HG02884 (cell line): Measurements from ENCODE around the gene CROCC2.

Experiments used
- ATAC-seq: cut with Tn5 transposase; IDR thresholded peaks from one replicate; pipeline ENCODE4 v1.9.1; 2021; ENCODE audit warnings: mild to moderate bottlenecking, moderate library complexity; ENCODE audit not compliant: unreplicated experiment

CROCC2 gene

DNA sequence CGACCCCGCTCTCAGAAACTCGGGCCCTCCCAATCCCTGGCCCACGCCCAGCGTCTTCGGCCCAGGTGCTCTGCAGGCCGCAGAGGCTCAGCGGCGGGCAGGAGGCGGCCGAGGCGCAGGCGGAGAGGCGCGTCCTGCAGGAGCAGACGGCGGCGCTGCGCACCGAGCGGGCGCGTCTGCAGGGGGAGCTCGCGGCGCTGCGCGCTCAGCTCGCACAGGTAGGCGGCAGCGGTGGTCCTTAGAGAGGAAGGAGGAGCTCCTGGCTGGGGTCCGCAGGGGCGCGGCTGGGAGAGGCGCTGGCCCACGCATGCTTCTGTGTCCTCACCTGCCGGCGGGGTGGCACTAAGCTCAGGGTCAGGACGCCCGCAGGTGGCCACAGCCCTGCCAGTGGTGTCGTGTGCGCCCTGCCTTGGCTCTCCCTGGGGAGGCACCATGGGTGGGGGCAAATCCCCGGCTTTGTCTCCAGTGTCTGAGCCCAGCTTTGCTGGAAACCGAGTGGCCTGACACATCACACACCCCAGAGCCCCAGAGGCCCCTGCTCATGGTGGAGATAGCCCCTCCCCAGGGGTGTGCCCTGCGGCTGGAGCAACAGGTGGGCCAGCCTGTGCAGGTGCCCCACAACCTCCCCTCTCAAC is 77.3 kb downstream of the CROCC2 start:
- no peak for ATAC-seq

DNA sequence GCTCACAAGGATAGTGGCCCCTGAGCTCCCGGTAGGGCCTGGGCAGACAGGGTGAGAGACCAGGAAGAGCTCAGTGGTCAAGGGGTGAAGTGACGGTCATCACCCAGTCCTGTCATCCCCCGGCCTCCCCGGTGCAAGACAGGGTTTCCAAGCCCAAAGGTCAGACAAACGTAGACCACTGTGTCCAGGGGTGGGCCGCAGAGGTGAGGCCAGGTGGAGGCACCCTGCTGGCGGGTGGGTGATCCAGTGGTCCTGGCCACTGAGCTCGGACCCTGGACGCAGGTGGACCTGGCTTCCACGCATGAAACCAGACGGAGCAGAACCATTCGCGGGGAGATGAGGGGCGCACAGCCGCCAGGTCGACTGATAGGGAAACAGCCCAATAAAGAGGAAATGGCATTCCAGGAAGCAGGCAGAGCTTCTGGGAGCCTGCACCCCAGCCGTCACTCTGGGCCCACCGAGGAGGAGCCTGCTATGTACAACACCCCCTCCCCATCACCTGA is 77.9 kb downstream of the CROCC2 start:
- ATAC-seq: no peak

DNA sequence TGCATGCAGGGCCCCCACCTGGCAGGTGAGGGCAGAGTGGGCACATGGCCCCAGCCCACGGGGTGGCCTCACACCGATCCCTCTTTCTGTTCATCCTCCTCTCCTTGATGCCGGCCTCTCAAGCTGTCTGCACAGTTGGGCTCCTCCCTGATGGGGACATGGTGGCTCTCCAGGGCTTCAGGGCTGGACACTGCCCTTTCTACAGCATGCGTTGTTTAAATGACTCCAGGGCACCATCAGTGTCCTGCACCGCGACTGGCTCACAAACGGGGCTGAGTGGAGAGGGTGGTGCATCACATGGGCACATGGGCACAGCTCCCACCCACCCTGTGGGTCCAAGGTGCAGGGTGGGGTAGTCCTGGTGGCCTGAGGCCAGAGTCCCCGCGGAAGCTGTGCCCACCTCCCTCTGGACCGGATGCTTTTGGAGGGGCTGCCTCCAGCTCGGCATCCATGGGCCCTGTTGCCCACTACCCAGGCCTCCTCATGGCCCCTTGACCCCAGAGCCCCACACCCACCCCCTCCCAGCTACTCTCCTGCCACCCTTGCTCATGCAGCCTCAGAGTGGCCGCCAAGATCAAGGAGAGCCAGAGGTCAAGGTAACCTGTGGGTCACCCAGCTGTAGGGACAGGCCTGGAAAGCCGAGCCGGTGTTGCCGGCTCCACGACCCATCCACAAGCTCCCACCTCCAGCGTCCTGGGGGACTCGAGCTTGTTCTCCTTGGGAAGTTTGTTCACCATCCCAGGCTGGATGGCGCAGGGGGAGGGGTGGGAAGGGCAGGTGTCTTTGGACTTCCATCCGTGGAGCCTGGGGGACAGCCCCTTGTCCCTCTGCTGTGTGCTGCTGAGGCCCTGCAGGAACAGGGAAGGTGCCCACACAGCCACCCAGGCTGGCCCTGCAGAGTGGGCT is 80.0 kb downstream of the CROCC2 start:
- ATAC-seq: no peak

DNA sequence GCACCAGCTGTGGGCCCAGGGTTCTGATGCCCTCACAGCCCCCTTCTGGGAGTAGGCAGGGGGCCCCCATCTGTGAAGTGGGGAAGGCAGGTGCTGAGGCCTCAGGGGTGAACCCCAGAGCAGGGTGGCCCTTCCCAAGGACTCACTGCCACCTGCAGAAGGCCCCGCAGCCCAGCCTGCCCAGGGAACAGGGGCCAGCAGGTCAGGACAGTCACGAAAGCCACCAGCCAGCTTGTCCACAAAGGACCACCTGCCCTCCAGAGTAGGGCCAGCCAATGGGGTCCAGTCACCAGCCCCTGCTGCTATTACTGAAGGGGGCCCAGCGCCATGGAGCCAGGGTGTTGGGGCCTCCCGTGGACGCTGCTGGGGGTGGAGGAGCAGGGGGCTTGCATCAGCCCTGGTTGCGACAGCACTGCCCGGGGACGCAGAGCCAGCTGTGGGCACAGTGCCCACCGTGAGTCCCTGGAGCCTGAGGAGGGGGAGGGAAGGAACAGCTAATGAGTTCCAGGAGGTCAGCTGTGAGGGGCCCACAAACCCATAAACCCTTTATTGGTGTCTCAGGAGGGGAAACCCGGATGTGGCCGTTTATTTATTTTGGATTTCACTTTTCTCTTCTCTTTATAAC is 80.8 kb downstream of the CROCC2 start:
- ATAC-seq: no peak

DNA sequence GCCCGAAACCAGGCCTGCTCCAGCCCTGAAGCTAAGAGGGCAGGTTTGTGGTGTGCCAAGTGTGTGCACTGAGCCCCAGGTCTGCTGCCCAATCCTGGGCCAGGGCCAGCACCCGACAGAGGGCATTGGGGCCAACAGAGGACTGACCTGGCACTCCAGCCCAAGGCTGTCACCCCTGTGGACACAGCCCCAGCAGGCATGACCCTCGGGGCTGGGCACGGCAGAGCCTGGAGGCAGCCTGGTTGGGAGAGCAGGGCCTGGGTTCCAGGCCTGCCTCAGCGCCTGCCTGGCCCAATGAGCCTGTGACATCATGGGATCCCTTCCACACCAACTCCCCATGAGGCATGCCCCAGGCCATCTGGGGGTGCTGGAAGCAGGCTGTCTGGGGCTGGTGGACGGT is 81.5 kb downstream of the CROCC2 start:
- no peak for ATAC-seq

DNA sequence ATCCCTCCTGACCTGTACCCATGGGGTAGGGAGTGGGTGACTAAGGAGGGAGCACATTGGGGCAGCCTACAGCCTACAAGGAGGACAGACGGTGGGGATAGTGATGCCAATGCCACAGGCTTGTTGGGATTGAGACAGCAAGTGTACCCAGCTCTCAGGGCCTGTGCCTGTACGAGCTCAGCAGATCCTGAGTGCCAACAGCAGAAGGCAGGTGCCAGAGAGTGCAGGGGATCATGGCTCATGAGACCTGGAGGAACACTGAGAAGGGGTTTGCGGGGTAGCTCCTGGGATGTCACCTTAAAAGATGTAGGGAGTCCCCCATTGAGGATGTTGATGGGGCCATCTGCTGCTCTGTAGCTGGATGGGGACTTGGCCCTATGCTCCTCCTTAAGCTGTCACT is 82.0 kb downstream of the CROCC2 start:
- ATAC-seq: no peak

DNA sequence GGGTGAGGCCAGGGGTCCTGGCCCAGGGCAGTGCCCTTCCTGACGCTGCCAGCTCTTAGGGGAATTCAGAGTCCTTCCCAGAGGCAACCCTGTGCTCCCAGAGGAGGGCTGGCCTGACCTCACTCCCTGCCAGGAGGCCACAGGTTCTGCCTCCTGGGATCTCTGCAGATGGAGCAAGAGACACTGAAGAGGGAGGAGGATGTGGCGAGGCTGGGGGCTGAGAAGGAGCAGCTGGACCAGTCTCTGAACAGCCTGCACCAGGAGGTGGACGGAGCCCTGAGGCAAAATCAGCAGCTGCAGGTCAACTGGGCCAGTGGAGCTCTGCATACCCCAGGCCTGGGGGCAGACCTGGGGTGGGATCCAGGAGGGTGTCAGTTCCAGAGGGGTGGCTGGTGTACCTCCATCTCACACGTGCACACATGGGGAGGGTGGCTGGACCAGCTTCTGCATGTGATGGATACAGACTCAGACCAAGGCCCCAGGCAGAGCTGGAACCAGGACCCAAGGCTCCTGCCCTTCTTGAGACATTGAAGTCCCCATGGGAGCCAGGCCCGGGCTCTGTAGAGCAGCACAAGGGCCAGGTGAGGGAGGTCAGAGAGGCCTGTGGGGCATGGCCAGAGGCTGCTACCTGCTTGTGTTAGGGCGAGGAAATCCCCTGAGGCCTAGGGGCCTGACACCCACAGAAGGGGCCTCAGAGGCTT is 82.6 kb downstream of the CROCC2 start:
- no peak for ATAC-seq

DNA sequence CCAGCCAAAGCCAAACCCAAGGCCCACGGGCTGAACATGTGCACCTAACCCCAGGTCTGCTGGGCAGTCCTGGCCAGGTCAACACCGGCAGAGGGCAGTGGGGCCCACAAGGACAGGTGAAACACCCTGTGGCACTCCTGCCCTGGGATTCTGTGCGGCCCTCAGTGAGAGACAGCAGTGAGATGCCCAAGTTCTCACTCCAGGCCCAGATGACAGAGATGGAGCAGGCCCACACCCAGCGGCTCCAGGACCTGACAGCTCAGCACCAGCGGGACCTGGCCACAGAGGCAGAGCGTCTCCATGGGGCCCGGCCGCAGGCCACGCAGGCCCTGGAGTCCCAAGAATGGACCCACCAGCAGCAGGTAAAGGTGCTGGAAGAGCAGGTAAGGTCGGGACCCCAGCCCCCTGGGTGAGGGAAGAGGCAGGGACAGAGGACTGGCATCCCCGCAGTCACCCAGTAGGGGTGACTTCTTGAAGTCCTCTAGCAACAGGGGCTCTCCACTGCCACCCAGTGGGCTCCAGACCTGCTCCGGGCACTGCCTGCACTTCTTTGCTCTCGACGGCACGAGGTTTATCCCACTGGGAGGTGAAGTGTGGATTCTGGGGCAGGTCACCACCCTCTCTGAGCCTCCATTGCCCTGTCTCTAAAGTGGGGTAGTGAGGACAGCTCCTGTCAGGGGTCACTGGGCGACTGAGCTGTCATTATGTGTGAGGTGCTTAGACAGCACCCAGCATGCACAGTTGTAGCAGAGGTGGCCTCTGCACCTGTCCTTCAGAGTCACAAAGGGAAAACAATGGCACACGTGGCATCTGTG is 83.5 kb downstream of the CROCC2 start:
- no peak for ATAC-seq

DNA sequence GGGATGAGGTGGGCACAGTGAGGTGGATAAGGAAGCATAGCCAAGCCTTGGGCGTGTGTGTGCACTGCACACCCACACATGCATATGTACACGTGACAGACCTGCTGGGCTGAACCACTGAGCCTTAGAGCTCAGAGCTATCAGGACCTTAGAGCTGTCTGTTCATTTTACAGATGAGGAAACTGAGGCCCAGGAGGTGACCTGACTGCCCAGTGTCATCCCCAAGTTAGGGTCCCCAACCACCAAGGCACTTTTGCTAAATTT is 84.1 kb downstream of the CROCC2 start:
- no peak for ATAC-seq

DNA sequence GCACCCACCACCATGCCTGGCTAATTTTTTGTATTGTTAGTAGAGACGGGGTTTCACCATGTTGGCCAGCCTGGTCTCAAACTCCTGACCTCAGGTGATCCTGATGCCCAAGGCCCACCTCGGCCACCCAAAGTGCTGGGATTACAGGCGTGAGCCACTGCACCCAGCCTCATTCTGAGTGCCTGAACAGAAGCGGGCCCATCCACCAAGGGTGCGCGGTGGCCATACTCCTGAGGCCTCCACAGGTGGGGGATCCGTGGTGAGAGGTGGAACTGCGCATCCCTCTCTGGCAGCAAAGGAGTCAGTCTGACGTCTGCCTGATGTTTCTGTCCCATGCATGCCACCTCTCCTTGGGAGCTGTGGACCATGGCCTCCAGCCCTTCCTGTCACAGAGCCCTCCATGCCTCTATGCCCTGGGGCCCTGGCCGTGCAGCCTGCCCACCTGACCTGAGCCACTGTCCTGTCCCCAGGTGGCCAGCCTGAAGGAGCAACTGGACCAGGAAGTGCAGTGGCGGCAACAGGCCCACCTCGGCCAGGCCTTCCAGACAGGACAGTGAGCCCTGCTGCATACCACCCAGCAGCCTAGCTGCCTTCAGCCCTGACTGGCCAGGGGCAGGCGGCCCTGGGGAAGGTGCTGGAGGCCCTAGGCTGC is 84.7 kb downstream of the CROCC2 start:
- ATAC-seq: no peak

DNA sequence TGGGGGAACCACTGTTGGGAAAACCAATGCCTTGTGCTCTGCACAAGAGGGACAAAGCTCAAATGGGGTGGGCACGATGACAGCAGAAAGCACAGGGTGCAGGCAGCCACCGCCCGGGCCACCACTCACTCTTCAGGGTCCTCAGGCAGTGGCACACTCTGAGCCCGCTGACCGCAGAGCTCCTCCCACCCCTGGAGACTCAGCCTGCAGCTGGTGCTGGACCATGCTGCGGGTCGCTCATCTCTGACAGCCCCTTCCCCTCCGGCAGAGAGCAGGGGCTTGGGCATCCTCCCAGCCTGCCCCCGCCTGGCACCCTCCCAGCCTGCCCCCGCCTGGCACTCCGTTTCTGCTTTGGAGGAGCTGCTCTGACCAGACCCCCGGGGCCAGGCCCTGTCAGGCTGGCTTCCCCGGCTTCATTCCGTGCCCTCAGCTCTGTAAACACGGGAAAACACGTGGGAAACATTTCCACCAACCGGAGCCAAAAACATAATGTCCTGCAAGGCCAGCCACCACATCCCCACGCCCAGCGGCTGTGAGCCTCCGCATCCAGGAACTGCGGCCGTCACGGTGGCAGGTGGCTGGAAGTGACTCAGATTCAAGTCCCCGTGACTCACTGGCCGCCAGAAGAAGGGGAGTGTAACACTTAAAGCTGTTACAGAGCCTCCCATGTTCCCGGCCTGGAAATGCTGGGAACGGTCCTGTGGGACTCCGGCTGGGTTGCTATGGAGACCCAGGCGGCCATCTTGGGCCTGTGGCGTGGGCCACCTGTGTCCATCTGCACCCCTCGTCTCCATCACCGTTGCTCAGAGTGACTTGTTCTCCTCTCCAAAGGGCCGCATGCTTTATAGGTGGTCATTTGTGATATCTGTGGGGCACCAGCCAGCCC is 85.5 kb downstream of the CROCC2 start:
- ATAC-seq: no peak

DNA sequence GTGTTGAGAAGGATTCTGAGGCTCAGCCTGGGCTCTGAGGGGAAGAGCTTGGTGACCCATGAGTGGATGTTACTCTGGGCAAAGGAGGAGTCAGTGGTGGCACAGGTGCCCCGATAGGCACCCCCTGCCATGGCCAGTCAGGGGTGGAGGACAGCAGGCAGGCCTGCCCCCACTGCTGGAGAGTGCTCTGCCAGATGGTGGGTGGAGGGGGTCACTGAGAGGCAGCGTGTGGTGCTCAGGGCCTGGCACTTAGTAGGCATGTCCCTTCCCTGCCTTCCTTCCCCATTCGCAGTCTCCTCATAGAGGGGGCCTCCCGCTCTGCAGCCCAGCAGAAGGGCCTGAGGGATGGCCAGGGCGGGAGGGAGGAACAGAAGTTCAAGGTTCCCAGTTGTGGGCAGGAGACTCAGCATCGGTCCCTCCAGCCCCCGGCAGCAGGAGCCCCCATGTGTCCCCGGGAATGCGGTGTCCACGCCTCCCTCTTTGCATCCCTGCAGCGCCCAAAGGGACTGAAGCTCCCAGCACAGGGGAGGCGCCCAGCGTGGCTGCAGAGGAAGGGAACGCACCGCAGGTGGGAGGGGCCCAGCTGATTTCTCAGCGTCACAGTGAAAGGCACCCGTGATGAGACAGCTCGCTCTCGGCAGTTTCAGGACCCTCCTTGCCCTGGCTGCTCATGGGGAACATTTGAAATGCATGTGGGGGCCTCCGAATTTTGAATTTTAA is 86.6 kb downstream of the CROCC2 start:
- ATAC-seq: no peak

DNA sequence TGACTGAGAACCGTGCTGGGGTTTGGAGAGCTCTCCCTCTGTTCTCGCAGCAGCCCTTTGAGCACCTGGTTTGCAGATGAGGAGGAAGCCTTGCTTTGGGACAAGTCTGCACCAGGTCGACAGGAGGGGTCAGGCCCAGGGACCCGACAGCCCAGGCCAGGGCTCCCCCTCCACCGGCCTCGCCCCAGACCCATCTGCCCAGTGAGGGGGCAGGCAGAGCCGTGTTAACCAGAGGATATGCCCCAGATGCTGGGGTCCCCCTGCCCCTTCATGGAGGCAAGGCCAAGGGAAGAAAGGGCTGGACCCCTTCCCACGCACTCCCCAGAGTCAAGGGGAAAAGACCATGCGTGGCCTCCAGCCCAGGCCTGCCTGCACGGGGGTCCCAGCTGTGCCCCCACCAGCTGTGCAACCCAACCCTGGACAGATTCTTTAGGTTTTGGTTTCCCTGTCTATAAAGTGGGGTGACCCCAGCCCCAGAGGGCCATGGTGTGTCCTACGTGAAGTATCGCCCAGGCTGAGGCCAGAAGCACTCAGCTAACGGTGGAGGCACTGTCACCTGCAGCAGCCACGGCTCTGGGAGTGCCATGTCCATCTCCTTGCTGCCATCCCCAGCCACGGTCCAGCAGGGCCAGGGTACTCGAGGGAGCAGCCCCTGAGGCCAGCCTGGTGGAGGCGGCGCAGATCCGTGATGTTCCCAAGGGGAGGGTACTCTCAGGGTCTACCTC is 87.5 kb downstream of the CROCC2 start:
- no peak for ATAC-seq

DNA sequence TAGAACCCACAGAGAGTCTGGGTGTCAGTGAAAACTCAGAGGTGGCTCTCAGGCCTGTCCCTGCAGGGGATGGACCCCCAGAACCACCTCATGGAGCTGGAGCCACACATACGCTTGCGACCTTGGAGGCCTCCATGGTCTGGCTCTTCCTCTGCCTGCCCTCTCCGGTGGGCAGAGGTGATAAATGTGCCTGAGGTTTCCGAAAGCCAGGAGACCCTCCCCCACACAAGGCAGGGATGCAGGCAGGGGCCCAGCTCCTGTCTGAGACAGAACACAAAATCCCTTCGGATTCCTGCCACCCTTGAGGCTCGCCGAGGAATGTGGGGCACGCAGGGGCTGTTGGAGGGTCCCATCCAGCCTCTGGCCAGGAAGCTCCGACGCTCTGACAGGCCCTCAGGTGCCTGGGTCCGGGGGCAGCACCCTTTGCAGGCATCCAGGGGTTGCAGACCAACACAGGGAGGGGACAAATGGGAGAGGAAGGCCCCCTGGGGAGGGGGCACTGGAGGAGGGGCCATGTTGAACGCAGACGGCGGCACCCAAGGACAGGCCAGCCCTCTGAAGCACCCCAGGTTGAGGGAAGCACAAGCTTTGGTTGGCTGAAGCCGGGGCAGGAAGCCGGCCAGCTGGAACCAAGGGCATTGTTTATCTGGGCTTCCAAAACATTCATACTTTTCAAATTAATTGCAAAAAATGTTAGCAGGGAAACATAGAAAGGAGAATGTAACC is 88.2 kb downstream of the CROCC2 start:
- no peak for ATAC-seq

DNA sequence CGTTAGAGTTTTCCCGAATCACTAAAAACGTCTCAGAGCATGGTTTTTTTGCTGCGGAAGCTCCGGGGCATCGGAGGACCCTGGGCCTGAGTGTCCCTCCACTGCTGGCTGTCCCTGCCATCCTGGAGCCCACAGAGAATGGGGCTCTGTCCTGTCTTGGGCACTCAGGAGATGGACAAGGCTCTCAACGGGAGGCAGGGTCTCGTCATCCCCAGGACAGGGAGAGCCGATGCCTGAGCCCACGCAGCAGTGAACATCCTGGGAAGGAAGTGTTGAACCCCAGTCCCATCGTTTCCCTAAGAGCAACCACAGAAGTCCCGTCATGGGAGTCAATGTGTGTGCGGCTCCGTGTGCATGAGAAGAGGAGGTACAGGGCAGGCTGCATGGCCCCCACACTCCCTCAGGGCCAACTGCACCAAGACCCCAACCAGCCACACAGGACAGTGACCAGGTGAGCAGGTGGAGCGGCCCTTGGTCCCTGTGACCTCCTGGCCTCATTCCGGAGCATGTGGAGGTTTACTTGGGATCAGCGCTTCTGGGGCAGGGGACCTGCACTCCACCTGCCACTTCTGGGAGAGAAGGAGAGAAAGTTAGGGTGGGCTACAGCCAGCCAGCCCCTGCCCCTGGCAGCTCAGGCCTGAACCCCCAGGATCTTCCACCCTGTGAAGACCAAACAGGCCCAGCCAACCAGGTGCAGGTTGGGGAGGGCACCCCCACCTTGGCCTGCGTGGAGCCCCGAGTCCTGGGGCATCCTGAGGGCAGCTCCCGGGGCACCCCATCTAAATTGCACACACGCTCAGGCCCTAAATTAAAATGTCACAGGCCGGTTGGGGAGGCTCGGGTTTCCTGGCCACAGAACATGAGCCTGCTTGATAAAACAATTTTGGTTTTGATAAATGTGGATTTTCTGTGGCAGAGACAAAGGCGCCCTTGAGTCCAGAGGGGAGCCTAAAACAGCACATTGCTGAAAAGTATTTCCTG is 89.2 kb downstream of the CROCC2 start:
- ATAC-seq: no peak
